ENCODE data around the gene CARS1. TPM values are rescaled to one million over a fixed set of nuclear protein-coding genes. Genes with fewer than 3 reads are reported as not detected.

CARS1 gene
- 10 to 100 TPM; 41.7 to 59.9 (median 54.1) TPM for total RNA-seq

GRCh38 chr11:3057069-3057963 lies at the start of gene CARS1:
TSS of gene CARS1 (minus strand) at chr11:3057423. CDS start at chr11:3057367, 56 bp downstream.
- H3K27ac ChIP-seq, result peak within 1 kb of the TSS; percentile 75 to 91 (median 82)
- H3K9me3 ChIP-seq, result no peaks in the 10 kb centered on the region
- peaks cover 0 to 16% (median 1%) of the 10 kb centered on the region in 4 donors for H3K4me1 ChIP-seq
- DNase-seq, result peak; percentile 93 to 98 (median 97)
- H3K27me3 ChIP-seq, result no peaks in the 10 kb centered on the region
- H3K4me3 ChIP-seq, result peak within 1 kb of the TSS; percentile 81 to 98 (median 94)
- H3K36me3 ChIP-seq, result peaks cover 0 to 10% (median 0%) of the 10 kb centered on the region in 3 donors
- TF ChIP-seq CTCF (IDR thresholded peaks at IDR 0.05) (peak in 1 of 6 experiments; percentile 8), POLR2A (IDR thresholded peaks at IDR 0.05) (peak; percentile 62 to 76)

- H3K36me3 ChIP-seq, result peaks cover 0 to 34% (median 0%) of the 10 kb centered on the region in 3 donors
- no peak overlapping the region for H3K27ac ChIP-seq
- no peaks in the 10 kb centered on the region for H3K27me3 ChIP-seq
- H3K9me3 ChIP-seq, result no peaks in the 10 kb centered on the region
- peak in 2 of 3 donors; percentile 34 to 42 for DNase-seq
- H3K4me3 ChIP-seq, result no peak overlapping the region
- no peak for TF ChIP-seq CTCF (IDR thresholded peaks at IDR 0.05)
- no peak for TF ChIP-seq POLR2A (IDR thresholded peaks at IDR 0.05)
- H3K4me1 ChIP-seq, result no peaks in the 10 kb centered on the region
These were observed 48.8 kb upstream of the CARS1 start for GRCh38 chr11:3105791-3106735.

- Histone ChIP-seq H3K27ac (no peak overlapping the region), H3K36me3 (peaks cover 0 to 34% (median 0%) of the 10 kb centered on the region in 3 donors), H3K27me3 (no peaks in the 10 kb centered on the region), H3K9me3 (no peaks in the 10 kb centered on the region), H3K4me1 (no peaks in the 10 kb centered on the region), H3K4me3 (no peak overlapping the region)
- DNase-seq, result peak in 2 of 3 donors; percentile 33 to 42
- TF ChIP-seq CTCF (IDR thresholded peaks at IDR 0.05) (no peak), POLR2A (IDR thresholded peaks at IDR 0.05) (no peak)
These were observed 48.0 kb upstream of the CARS1 start for GRCh38 chr11:3104961-3105790.

GRCh38 chr11:3104051-3104714 lies 47.0 kb upstream of the CARS1 start:
- no peaks in the 10 kb centered on the region for H3K27me3 ChIP-seq
- H3K9me3 ChIP-seq, result no peaks in the 10 kb centered on the region
- no peak overlapping the region for H3K4me3 ChIP-seq
- TF ChIP-seq POLR2A (IDR thresholded peaks at IDR 0.05), result no peak
- TF ChIP-seq CTCF (IDR thresholded peaks at IDR 0.05), result no peak
- peak in 2 of 3 donors; percentile 37 to 40 for DNase-seq
- H3K27ac ChIP-seq, result no peak overlapping the region
- no peaks in the 10 kb centered on the region for H3K4me1 ChIP-seq
- H3K36me3 ChIP-seq, result peaks cover 0 to 31% (median 0%) of the 10 kb centered on the region in 3 donors

Data from Peyer's patch (tissue), 4 donors.